HG02981 (cell line): ENCODE results near the gene S100A12.
"Not testable (repeated sequence)": the region's sequence is repeated elsewhere in the genome, so short reads cannot be mapped to it uniquely, and the experiment has no call there.

ENCODE experiments used
- ATAC-seq: cut with Tn5 transposase; IDR thresholded peaks from one replicate; pipeline ENCODE4 v1.9.1; 2021; ENCODE audit warnings: mild to moderate bottlenecking, moderate library complexity; ENCODE audit not compliant: unreplicated experiment

Gene S100A12

DNA sequence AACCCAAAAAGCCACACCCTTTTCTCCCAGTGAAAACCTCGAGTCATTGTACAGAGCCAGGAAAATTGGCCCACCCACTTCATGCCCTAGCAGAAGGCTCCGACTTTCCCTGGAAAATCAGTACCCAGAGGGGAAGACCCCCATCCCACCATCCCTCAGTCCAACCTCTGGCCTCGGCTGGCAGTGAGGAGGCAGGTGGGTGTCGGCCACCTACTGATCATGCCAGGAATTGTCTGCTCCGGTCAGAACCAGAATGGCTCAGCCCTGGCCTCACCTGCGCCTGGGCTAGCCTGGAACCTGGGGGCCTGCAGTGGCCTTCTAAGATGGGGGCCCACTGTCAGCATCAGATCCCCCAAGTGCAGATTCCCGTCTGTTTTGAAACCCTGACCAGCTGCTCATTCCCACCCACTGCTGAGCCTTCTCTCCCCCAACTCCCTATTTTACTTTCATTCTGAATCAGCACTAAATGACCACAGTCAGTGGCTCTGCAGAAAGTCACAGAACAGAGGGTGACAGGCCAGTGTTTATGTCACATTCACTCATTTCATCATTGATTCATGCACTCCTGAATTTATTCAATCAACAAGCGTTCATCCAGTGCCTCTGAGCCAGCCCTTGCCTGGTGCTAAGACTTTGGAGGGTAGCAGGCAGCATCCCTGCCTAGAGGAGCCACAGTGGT, 20.8 kb downstream of the S100A12 start:
- no peak for ATAC-seq

DNA sequence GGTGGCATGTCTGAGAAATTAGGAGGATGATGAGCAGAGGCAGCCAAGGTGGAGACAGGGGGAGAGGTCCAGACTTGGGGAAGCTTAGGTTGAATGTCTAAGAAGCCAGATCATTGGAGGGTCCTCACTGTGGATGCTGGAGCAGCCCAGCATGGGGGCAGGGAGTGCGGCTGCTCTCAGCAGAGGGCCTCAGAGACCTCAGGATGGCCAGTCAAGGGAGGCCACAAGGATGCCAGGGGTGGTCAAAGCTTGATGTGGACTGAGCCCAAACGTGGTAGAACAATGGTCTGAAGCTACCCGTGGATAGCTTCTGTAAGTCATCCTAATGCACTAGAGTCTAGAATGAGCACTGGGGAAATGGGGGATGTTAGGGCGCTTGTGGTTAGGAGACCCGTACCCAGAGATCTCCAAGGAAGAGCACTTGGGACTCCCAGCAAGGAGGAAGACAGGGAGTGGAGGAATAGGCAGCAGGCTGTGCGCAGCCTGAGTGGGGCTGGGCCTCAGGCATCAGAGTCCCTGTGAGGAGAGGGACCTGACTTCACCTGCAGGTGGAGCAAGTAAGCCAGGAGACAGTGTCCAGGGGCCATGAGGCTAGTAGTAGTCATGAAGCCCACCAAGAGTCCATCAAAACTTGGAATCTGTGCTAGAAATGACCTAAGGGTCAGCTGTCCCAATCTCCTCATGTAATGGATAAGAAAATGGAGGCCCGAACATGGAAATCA, 22.0 kb downstream of the S100A12 start:
- no peak for ATAC-seq

DNA sequence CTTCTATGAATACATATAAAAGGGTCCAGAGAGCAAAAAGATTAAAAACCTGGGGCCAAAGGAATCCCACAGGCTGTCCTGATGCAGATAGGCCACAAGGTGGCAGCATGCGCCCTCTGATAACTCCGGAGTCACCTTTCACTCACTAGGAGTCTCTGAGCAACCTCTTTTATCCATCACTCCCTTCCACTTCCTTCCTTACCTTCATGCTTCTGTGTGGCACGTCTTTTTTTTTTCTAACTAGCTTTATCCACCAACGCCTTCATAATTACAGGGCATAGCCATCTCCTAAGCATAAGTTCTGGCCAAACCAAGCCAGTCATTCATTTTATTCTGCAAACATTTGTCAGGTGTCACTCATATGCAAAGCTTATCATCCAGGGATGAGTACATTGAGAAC, 22.9 kb downstream of the S100A12 start:
- no peak for ATAC-seq

DNA sequence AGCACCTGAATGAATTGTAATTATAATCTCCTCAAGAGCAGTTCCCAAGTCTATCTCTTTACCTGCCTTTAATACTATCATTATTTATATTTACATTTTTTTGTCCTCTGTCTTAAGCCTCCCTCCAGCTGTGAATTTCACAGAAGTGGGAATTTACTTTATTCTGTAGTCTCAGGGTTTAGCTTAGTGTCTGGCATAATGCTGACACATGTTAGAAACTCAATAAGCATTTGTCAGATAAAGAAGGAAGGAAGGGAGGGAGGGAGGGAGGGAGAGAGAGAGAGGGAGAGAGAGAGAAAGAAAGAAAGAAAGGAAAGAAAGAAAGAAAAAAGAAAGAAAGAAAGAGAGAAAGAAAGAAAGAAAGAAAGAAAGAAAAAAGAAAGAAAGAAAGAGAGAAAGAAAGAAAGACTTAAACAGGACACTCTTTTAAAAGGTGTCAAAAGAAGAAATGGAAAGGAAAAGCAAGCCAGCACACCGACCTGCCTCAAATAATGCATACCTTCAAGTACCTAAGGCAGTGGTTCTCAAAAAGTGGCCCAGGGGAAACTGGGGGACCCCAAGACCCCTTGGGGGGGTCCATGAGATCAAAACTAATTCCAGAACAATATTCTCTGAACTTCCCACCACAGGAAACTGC, 25.0 kb downstream of the S100A12 start:
- ATAC-seq = no peak

DNA sequence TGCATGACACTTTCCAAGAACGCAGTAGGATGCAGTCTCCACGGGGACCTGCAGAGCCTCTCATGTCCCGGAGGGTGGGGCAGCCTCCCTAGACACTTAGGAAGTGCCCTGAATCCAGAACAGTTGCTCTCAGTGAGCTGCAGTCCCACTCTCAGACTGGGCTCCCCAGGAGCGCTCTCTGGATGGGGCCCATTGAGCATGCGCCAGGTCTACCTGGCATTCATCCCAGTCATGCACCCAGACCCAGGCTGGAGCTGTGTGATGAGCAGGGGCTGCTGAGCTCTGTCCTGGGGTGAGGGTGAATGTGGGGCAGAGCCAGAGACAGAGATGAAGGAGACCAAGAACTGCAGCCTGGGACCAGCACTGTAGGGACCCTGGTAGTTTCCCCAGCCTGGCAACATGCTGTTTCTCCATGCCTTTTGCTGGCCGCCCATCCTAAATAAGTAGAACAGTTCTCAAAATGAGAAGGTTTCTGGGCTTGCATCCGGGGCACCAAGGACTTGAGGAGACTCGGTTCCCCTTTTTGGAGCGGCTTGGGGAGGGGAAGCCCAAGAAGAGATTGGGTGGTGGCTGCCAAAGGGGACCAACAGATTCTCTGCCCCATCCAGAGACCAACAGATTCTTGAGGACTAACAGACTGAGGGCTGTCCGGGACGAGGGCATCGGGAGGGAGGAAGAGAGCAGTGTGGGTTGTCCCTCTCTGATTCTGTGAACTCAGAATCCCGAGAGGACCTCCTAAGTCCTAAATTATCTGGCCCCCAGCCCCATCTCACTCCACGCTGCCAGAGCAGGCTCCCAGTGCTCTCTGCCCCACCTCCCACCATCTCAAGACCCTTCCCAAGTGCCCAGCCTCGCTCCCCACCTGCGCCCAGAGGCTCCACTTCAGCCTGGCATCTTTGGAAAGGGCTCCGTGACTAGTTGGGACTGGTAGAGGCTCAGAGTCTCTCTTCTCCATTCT, 25.8 kb downstream of the S100A12 start:
- ATAC-seq = no peak

DNA sequence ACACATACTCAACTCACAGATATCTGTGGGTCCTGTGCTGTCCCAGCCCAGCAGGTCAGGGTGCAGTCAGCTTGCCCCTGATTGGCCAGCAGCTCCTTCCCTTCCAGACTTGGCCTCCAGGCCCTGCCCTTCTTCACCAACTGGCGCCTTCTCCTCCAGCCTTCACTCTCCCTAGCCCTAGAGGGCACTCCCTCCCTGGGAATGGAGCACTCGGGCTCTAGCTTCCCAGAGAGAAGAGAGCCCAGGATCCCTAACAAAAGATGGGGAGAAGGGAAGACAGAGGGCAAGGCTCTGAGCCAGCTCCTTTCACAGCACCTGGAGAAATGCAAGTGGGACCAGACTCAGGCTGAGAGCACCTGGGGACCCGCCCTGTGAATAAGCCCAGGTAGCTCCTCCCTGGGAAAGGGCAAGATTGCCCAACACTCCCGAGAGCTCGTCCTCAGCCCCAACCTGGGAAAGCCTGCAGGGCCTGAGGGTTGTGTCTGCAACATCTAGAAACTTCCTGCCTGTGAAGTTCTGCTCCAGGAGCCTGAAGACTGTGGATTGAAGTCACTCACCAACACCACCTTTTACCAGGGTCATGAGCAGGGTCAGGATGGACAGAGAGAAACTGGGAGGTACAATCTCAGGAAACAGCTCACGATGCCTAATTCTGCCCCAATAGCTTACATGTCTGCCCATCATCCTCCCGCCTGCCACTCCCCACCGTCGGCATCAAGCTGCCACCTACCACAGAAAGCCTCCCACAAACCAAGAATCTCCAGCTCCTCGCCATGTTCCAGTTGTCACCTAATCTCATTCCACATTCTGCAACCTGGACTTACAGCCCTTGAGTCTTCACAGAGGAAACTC, 26.7 kb downstream of the S100A12 start, which contains the start of gene PGLYRP4:
PGLYRP4 (minus strand) TSS at position 331 of the 852 bp plus-strand sequence. CDS start 909 bp downstream, outside the sequence.
- ATAC-seq = no peak

DNA sequence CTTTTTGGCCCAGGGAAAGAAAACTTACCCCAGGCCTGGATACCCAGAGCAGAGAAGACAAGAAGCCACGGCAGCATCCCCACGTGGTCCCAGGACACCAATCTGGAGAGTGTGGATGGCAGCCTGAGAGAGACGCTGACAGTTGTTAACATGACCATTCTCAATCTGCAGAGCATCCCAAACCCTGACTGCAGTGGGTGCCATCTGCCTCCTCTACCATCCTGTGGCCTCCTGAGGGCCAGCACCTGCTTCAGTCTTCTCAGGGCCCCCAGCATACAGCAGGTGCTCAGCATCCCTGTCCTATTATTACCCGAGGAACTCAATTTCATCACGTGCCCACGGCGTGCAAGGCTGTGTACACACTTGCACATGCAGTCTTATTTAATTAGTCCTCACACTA, 27.6 kb downstream of the S100A12 start:
- ATAC-seq = no peak

DNA sequence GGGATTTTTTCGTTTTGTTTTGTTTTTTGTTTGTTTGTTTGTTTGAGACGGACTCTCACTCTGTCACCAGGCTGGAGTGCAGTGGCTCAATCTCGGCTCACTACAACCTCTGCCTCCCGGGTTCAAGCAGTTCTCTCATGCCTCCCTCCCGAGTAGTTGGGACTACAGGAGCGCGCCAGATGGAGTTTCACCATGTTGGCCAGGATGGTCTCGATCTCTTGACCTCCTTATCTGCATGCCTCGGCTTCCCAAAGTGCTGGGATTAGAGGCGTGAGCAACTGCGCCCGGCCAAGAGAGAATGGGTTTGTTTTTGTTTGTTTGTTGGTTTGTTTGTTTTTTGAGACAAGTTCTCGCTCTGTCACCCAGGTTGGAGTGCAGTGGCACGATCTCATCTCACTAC, 28.4 kb downstream of the S100A12 start:
- ATAC-seq = not testable (repeated sequence)

DNA sequence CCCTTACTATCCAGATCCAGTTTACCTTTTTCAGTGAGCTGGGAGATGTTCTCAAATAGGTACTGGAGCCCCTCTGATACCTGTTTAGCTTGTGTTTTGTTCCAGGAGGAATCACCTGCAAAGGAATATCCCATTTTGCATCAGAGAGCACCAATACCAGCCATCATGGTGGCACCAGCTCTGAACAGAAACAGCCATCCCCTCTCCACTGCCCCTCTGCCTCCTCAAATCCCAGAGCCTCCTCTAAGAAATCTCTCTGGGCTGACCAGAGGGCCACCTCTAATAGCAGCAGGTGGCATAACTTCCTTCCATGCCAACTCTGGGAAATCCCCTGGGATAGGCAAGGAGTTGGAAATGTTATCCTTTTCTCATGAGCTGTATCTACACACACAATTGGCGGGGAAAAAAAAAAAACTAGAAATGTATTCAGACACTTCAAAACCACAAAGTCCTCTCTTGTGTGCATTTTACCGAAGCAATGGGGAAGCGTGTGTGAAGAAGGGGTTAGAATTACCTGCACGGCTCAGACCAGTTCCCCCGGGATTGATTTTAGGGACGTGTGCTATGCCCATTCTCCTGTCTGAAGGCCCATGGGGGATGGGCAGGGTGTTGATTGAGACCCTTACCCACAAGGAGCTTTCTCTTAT, 29.2 kb downstream of the S100A12 start:
- ATAC-seq = no peak

DNA sequence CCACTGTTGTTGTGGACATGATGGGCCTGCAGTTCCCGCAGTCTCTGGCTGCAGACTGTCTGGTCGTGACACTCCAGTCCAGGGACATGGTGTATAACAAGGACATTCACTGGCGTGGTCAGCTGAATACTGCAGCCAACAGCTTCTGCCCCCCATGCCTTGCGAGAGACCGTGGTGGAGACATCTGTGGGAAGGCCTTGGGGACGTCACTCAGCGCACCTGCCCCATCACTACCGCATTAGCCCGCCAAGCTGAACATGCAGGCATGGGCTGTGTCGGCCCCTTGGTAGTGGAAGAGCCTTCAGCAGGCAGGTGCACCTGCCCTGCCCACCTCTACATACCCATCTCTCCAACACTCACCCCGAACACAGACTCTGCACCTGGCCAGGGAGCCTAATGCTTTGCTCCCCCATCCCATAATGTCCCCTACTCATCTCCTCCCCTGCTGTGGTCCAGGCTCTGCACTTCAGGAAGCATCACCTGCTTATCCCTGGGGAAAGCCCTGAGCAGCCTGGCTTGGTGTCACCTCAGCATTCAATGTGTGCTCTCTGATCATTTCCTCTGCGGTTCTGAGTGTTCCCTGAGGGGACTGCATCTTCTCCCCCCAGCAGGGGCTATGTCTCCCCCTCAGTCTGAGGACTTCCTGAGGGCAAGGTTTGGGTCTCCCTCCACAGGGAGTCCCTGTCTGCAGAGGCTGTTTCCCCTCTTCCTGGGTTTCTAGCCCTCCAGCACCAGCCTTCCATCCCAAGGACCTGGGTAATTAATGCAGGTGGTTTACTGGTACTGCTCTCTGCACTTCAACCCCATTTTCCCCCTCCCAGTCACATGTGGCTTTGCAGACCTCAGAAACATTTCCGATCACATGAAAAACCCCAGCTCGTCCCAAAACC, 30.0 kb downstream of the S100A12 start:
- no peak for ATAC-seq

DNA sequence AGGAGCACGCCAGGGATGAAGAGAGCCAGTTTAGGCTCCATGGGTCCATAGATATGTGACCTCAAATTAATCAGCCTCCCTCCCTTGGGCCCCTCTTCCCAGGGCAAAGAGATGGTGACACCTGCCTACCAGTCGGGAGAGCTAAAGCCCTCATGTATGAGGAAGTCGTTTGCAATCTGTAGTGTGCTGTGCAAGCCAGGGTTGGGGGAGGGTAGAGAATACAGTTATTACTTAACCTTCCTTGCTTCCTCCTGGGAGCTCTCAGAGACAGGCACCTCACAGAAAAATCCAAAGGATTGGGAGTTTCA, 30.7 kb downstream of the S100A12 start:
- no peak for ATAC-seq

DNA sequence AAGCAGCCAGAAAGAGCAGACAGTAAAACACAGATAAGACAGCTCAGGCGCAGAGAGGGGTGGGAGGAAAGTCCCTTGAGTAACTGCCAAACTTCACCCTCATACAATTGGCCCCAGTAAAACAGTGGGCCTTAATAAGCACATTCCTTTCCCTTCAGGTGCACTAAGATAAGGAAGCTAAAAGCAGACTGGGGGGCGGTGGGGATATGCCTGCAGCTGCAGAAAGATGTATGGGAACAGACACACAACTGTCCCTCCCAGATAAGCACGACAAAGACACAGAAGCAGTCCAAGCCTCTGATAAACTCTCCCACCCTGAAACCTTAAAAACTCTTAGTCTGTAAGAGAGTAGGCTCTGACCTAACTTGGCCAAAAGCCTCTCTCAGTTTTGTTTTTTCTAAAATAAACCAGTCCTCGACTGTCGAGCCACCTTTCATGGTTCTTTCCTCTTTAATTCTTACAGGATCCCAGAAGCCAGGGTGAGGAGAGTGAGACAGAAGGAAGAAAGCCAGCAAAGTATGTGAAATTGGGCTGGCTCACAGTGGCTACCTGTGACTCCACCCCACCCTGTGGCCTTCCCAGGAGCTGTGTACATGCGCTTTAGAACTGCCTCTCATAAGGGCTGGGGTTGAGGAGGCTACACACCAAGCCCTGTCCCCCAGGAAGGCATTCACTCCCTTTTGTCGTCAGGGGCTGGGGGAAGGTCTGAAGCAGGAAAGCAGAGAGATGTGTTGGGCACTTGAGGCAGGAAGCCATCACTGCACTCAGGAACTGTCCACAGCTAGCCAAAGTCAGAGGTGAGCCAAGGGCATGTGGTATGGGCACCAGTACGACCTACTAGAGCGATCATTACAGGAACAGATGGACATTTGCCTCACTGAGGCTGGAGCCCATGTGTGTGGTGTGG, 31.4 kb downstream of the S100A12 start:
- ATAC-seq = no peak

DNA sequence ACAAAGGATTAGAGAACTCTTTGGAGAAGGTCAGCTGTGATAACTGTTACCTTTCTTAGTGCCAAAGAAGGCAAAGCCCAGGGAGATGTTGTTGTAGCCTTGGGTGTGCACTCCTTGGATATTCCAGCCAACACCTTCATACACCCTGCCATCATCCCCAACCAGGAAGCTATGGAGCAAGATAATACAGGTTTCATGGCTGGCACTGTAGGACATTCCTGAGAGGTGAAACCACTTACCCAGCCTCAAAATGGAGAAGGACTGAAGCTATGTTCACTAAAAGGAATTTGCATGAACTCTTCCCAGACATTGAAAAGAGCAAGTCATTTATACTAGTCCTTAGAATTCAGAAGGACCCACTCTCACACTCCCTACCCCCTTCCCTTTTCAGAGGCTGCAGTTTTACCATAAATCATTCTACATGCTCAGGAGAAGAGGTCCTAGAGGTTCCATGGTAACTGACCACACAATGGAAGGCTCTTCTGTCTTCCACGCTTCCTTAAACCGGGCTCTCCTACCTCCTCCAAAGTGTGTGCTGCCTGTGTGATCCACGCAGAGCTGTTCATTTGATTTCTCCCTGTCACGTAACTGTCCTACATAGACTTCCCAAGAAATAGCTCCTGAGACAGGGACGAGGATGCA, 32.3 kb downstream of the S100A12 start:
- ATAC-seq = no peak

DNA sequence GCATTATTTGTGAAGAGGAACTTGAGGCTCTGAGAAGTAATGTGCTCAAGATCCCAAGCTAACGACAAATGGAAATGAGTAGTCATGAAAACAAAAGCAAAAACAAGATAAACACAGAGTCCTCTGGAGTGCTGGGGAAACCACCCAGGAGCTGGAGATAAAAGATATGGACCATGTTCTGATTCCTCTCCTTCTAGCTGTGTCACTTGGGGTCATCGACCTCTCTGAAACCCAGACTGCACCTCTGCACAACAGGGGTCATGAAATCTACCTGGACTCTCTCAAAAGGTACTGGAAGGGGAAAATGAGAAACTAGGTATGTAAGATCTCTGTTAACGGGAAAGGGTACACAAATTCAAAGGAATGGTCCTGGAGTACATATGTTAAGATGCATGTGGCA, 33.2 kb downstream of the S100A12 start:
- no peak for ATAC-seq

DNA sequence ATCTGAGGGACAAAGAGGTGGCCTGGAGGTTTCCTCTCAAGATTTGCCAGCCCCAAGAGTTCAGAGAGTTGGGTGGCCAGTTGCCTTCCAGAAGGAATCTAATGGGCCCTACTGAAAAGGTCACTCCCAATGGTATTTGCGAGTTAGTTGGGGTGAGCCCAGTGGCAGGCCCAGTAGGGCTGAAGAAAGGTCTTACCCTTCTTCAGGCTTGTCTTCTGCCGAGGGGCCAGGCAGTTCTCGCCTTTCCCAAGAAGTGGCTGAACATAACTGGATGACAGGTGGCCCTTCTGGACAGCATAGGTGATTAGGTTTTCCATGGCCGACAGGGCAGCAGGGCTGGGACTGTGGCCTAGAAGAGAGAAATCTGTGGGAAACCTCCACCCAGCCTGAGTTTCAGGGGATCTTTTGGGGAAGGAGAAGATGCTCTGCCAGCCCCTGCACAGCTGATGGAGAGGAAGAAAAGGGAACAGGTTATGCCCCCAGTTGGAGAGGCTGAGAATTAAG, 33.9 kb downstream of the S100A12 start:
- ATAC-seq = no peak

DNA sequence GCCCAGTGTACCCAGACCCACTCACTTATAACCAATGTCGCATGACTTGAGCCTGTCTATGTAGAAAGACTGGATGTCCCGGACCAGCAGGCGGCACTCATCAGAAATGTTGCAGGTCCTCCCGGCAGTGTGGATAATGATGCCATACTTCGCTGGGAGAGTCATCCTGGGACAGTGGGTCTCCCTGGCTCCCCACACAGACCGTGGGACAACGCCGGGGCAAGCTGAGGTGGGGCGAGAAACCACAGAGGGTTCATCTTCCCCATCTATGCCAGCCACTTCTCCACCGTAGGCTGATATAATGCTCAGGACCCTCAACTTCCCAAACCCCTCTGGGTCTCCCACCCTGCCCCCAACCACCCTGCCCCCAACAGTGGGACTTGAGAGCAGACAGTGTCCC, 35.1 kb downstream of the S100A12 start:
- no peak for ATAC-seq

DNA sequence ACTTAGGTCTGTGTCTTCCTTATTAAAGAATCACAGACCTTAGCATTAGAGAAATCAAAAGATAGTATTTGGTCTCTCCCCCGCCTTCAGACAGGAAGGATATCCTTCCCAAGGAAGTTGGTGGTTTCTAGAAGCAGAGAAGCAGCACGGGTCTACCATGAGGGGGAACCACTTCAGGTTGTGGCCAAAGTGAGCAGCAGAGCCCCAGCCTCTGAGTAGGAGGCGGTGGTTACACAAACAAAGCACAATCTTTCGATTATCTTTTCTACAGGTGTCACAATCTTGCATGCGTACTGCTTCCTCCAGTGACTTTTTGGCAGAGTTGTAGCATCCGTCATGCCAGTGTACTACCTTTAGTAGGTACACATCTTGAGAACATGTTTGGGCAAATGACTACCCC, 35.6 kb downstream of the S100A12 start:
- no peak for ATAC-seq
